HG03025 (cell line): Measurements from ENCODE around the gene ERBB4.
"Not testable (repeated sequence)": the region's sequence is repeated elsewhere in the genome, so short reads cannot be mapped to it uniquely, and the experiment has no call there.

Experiments
- ATAC-seq: cut with Tn5 transposase; IDR thresholded peaks from one replicate; pipeline ENCODE4 v1.9.1; 2021; ENCODE audit warnings: mild to moderate bottlenecking, moderate library complexity; ENCODE audit not compliant: unreplicated experiment, low FRiP score

ERBB4 gene

GRCh38 chr2:211524248-211524647 lies 1014.4 kb downstream of the ERBB4 start:
- ATAC-seq, result not testable (repeated sequence)

DNA sequence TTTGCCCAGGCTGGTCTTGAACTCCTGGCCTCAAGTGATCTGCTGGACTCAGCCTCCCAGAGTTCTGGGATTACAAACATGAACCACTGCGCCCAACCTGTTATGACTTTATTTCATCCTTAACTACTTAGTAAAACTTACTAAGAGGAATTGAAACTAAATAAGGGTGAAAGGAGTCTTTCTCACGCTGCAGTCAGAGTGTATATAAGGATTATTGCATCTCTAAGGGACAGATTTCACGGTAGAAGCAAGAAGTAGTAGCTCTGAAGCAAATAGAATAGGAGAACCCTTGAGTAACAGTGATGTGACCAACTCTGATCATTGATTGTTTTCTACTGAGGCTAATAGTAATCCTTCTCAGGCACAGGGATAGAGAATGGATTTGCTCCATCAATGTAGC lies 1022.1 kb downstream of the ERBB4 start:
- ATAC-seq, result no peak

GRCh38 chr2:211514049-211514448 lies 1024.6 kb downstream of the ERBB4 start:
- no peak for ATAC-seq

DNA sequence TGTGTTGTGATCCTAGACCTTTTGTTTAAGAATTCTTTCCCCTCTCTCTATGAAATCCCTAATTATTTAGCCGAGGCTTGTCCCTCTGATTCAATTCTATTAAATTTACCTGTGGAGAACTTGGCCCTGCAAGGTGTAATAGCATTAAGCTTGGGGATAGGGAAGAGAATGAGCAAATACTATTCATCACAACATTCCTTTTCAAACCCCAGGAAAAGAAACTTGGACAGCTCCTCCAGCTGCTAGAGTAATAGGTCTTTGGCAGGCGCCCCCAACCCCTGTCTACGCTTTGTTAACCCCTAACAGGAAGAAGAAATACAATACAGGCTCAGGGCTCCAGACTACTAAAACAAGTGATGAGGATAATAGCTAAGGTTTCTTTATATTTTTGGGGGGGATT lies 1025.2 kb downstream of the ERBB4 start:
- no peak for ATAC-seq

DNA sequence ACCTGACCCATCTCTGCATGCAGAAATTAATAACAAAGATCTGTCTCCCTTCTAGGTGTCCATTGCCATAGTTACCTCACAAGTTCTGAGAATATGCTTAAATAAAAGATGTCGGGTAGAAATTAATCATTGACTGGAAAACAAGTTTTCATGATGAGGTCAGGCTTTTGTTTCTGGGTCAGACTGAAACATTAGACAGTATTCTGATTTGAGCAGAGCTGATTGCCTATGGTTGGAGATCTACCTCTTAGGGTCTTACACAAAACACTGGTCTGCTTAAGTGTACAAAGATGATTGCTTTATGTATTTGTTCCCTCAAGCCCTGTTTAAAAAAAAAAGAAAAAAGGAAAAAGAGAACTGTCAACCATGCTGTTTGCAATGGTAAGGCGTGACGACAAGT lies 1025.8 kb downstream of the ERBB4 start:
- no peak for ATAC-seq

- ATAC-seq, result no peak
Observed at GRCh38 chr2:211503856-211504255, 1034.7 kb downstream of the ERBB4 start.

DNA sequence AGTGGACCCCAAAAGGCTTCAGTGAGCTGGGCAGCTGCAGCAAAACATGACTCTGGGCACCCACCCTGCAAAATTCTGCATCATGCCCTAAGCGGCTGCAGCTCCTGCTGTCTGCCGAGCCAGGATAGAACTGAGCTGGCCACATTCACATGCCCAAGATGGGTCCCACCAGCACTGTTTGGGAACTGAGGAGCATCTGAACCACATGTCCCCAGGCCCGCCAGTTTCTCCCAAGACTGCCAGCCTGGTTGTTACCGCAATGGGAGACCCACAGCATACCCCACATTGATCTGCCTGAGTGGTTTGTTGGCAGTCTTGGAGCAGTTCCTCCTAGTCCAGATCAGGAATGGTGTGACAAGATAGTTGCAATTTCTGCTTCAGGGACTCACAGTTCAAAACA lies 1035.4 kb downstream of the ERBB4 start:
- no peak for ATAC-seq

GRCh38 chr2:211498551-211499205 lies 1039.9 kb downstream of the ERBB4 start:
- no peak for ATAC-seq

DNA sequence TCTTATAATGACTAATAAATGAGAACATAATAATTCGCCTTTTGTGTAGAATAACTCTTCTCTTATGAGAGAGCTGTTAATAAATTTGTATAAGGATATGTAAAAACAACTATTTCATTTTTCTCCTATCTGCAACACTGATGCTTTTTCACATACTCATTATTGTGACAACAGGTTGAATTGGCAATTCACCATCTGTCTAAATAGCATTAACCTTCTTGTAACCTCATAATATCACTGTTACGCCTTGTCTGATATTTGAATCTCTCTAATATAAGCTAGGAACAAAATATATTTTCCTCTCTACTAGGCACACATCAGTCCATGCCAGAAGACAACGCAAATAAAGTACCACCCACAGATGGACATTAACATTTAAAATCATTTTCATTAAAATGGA lies 1043.3 kb downstream of the ERBB4 start:
- no peak for ATAC-seq

DNA sequence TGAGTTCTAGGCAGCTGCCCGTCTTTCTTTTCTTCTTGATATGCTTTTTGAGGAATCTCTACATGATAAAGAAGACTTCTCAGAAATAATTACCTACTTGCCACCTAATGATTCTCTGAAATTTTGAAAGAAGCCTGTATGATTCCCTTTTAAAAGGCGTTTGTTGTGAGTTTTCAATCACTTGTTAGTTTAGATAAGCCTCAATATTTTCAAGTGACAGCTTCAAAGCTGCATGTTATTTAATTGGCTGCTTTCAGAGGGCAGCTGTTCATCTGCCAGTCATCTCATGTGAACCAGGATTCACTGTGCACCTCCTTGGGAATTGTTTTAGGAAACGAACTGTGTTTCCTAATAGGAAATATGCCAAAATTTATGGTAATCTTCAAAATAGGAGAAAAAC lies 1044.1 kb downstream of the ERBB4 start:
- ATAC-seq, result no peak

DNA sequence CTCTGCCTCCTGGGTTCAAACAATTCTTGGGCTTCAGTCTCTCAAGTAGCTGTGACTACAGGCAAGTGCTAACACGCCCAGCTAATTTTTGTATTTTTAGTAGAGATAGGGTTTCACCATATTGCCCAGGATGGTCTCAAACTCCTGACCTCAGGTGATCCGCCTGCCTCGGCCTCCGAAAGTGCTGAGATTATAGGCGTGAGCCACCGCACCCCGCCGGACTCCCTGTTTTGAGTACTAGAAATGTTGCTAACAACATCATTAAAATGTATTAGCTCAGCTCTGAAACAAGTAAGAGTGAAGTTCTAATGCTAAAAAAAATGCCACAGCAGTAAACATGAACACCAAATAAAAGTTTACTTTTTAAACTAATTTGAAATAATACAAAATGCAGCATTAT lies 1044.5 kb downstream of the ERBB4 start:
- no peak for ATAC-seq

- ATAC-seq, result no peak
Observed at GRCh38 chr2:211487733-211488132, 1050.9 kb downstream of the ERBB4 start.

DNA sequence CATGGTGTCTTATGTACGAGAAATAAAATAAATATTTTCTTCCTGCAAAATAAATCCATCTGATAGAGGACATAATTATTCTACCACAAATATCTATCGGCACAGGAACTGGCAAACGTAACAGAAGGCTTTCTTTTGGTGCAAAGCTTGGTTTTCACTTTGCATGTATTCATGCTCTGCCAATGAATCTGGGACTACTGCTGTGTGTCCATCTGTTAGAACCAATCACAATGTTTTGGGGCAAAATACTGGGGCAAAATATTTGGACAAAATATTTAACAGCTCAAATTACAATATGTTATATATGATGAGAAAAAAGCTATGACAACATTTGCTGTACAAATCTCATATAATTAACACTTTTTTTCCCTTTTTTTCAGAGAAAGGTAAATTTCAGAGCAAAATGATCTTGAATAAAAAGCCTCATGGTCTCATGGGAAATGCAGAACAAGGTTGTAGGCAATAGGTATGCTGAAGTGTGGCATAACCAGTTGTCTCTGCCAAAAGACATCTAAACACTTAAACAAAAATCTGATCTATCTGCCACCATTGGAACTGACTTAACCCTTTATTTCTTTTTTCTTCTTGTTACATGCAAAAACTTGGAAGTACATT lies 1059.0 kb downstream of the ERBB4 start:
- no peak for ATAC-seq

DNA sequence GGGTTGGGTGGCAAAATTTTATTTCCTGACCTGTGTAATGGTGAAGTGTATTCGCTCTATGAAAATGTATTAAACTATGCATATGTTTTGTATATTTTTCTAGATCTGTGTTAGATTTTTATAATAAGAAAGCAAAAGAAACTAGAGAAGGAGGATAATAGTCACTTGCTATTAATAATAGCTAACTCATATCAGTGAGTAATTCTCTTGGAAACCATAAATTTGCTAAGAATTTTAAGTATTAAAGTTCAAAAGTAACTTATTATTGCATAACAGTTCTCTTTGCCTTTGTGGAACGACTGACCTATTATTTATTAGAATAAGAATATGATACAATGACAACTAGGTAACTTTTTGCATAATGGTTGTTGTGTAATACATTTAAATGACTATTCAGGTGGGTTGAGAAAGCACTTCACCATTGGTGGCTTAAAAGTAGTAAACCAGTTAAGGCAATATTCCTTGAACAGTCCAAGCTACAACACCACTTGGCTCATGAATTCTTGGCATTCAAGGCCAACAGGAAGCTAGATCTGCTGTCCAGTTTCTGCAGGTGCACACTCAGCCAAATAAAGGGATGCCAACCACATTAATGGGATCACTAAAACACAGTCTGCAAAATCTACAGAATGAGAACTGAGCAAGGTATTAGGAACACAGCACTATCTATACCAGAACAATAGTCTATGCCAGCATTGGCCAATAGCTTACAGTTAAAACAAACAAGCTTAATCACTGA lies 1060.9 kb downstream of the ERBB4 start:
- no peak for ATAC-seq

DNA sequence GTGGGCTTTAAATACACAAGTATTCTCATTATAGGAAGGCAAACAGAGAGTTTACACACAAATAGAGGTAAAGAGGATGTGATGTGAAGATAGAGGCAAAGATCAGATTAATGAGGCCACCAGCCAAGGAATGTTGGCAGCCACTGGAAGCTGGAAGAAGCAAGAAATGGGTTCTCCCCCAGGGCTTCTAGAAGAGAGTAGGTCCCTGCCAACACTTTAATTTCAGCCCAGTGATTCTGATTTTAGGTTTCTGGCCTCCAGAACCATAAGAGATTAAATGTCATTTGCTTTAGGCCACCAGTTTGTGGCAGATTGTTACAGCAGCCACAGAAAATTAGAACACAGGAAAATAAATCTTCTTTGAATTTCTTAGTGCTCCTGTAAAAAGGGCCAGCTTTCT lies 1065.5 kb downstream of the ERBB4 start:
- ATAC-seq, result no peak

DNA sequence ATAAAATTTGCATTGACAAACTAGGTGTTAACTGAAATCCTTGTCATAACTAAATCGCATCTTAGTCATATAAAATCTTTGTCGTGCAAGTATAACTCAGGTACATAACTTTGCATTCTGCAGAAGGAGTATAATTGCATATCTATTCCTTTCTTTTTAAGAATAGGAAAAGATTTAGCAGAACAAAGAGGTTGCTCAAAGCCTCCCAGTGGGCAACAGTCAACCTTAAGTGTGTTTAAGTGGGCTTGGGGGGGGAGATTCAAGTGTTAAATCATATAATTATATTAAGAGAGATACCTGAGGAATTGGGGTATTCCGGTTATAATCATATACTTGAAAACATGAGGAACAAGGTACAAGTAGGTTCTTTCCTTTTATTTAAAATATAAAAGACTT lies 1068.9 kb downstream of the ERBB4 start:
- ATAC-seq, result no peak

DNA sequence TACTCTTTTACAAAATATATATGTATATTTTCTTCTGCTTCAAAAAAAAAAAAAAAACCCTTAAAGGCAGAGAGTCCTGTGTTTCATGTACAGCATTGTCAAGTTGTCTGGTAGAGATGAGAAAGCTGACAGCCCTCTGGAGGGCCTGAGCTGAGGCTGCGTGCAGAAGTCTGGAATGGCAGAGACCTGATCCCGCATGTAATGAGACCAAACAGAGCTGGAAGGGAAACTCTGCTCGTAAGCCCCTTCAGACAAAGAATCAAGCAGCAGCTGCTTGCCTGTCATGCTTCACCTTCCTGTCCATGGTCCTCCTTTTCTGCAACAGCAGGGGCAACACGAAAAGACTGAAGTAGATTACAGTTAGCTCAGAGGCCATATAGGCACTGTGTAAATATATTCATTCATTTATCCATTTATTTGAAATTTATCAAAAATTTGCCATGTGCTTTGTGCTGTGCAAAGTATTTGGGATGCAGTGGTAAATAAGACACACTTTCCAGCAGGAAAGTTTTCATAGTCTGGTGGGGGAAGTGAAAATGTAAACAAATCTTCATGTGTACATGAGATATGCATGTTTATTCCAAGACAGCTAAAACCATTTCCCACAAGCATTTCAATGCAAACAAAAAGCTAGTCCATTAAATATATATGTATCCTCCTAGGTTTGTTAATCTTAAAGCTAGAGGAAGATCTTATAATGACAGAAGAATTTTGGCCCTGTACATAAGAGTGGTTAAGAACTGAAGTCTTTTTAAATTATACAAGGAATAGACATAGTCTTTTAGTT lies 1069.5 kb downstream of the ERBB4 start:
- ATAC-seq, result no peak

DNA sequence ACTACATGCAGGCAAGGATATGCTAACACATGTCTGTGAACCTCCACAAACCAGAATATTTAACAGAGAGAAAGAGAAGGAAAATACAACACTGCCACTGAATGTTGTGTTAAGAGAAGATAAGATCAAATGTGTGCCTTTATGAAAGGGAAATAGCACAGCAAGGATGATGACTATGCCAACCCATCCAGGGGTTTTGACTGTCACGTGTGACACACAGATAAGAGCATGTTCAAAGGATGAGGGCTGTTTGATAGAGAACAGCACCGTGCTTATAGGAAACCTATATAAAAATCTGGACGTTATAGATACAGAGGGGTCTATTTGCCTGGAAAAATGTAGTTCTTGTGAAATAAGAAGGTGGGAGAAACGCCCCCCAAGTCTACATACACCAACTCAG lies 1070.4 kb downstream of the ERBB4 start:
- ATAC-seq, result no peak

- no peak for ATAC-seq
Observed at GRCh38 chr2:211463397-211463796, 1075.2 kb downstream of the ERBB4 start.

DNA sequence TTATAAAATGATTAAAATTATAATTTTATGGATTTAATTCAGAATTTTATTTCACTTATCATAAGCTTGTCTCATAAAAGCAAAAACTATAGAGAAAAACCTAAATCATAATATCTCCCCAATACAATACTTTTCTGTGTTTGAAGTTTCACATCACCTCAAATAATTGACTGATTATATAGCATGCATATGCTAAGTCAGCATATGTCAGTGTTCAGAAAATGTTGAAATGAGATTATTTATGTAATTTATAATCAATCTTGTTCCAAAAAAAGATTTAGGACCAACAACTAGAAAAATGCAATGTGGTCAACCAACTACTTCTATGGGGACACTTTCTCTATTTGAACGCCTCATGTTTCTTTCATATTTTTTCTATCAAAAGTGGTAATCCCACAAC lies 1079.6 kb downstream of the ERBB4 start:
- no peak for ATAC-seq

DNA sequence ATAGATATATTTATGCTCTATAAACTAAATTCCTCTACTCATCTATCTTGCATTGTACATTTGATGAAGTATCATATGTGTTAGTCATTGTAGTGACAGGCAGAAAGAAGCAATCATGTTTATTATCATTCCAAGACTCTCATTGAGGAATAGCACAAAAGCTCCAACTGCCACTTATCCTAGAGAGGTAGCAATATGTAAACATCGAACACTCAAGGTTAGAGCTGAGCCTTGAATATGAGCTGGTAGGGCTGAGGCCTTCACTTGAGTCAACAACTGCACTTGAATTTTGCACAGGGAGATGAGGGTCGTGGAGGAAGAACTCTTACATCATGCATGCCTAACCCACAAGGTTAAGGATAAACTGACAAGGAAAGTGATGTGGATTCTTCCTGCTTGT lies 1081.3 kb downstream of the ERBB4 start:
- ATAC-seq, result no peak
